GM12892 (cell line): ENCODE data around the gene PYGB.

Experiments used
- POLR2A ChIP-seq: IDR thresholded peaks from 2 replicates; pipeline ENCODE4 v1.6.1; 2011; ENCODE audit warnings: low read depth, low read length, control low read depth
- TAF1 ChIP-seq: IDR thresholded peaks from 2 replicates; pipeline ENCODE4 v1.6.1; 2011; ENCODE audit warnings: low read depth, mild to moderate bottlenecking, control low read depth, low read length, borderline replicate concordance

DNA sequence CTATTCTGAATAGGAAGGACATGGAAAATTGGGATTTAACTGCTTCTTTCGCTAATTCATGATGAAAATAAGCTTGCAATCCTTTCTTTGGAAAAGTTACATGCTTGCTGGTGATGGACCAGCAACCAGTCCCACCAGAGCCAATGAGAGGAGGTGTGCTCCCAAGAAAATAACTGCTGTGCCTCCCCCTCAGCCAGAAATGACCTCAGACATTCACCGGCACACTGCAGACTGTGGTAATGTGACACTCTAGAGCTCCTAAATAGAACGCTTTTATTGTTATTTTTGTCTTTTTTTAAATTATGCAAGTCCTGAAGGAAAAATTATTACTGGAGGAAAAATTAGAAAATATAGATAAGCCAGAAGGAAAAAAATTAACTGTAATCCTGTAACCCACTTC, 2.6 kb downstream of the PYGB start:
- no peak for TF ChIP-seq POLR2A
- TF ChIP-seq TAF1 = no peak
